ENCODE measurements around the gene PRKAG2.

The PRKAG2 gene

GRCh38 chr7:151814400-151815009 lies 62.4 kb downstream of the PRKAG2 start:
- no peak for DNase-seq

GRCh38 chr7:151813997-151814396 lies 62.9 kb downstream of the PRKAG2 start:
- DNase-seq: no peak

GRCh38 chr7:151813445-151813844 lies 63.5 kb downstream of the PRKAG2 start:
- no peak for DNase-seq

GRCh38 chr7:151812967-151813366 lies 63.9 kb downstream of the PRKAG2 start:
- DNase-seq: no peak

GRCh38 chr7:151810441-151811232 lies 66.3 kb downstream of the PRKAG2 start:
- no peak for DNase-seq

GRCh38 chr7:151809864-151810170 lies 67.1 kb downstream of the PRKAG2 start:
- DNase-seq: no peak

- DNase-seq: no peak
Observed at GRCh38 chr7:151809146-151809863, 67.6 kb downstream of the PRKAG2 start.

GRCh38 chr7:151808400-151809145 lies 68.3 kb downstream of the PRKAG2 start:
- DNase-seq: no peak

GRCh38 chr7:151807846-151808245 lies 69.1 kb downstream of the PRKAG2 start:
- no peak for DNase-seq

GRCh38 chr7:151806952-151807775 lies 69.8 kb downstream of the PRKAG2 start:
- no peak for DNase-seq

- DNase-seq: no peak
Observed at GRCh38 chr7:151806204-151806603, 70.7 kb downstream of the PRKAG2 start.

- no peak for DNase-seq
Observed at GRCh38 chr7:151805191-151805590, 71.7 kb downstream of the PRKAG2 start.

- no peak for DNase-seq
Observed at GRCh38 chr7:151804756-151805155, 72.2 kb downstream of the PRKAG2 start.

- no peak for DNase-seq
Observed at GRCh38 chr7:151803841-151804240, 73.1 kb downstream of the PRKAG2 start.

GRCh38 chr7:151802469-151802846 lies 74.5 kb downstream of the PRKAG2 start:
- DNase-seq: no peak

- no peak for DNase-seq
Observed at GRCh38 chr7:151801782-151802468, 75.0 kb downstream of the PRKAG2 start.

GRCh38 chr7:151801291-151801690 lies 75.6 kb downstream of the PRKAG2 start:
- DNase-seq: no peak

GRCh38 chr7:151800861-151801260 lies 76.1 kb downstream of the PRKAG2 start:
- no peak for DNase-seq

GRCh38 chr7:151800391-151800790 lies 76.5 kb downstream of the PRKAG2 start:
- DNase-seq: no peak

- no peak for DNase-seq
Observed at GRCh38 chr7:151799506-151799905, 77.4 kb downstream of the PRKAG2 start.

GRCh38 chr7:151798851-151799448 lies 78.0 kb downstream of the PRKAG2 start:
- DNase-seq: no peak
